IMR-90 (cell line): ENCODE measurements around the gene IFFO2. TPM values are rescaled to one million over a fixed set of nuclear protein-coding genes. Genes with fewer than 3 reads are reported as not detected.

Experiments
- ATAC-seq: fragments of 200-7000 bp; cut with Tn5 transposase; 2 replicates; pipeline ENCODE4 v1.9.1; 2020; ENCODE audit warnings: low read depth, mild to moderate bottlenecking, moderate library complexity
- BruUV-seq: library from RNA; stranded (reverse); fragments of 400-500 nt; replicated peaks from 2 replicates; lab custom pipeline; 2021; lab: Mats Ljungman, UMichigan
- CTCF ChIA-PET: fragments of 300-600 bp; formaldehyde crosslinking; extraction: SDS; loops from one replicate; lab custom pipeline; 2021; ENCODE audit warnings: antibody characterized with exemption; lab: Yijun Ruan, JAX
- POLR2A ChIA-PET: fragments of 300-600 bp; sonication (Branson Sonifier 250); formaldehyde crosslinking; loops from one replicate; lab custom pipeline; 2022; ENCODE audit warnings: antibody characterized with exemption; ENCODE audit not compliant: unreplicated experiment; lab: Charles Lee
- DNase-seq: peaks from one replicate; pipeline ENCODE4 v3.0.0; 2013
- H2AFZ ChIP-seq: replicated peaks from 2 replicates; pipeline ENCODE3; 2013; ENCODE audit warnings: low read length, mild to moderate bottlenecking; ENCODE audit not compliant: poor library complexity
- H2AK5ac ChIP-seq: 2 replicates; pipeline ENCODE4 v1.6.1; 2013; ENCODE audit warnings: low read depth, low read length, inconsistent platforms
- H2AK9ac ChIP-seq: replicated peaks from 2 replicates; pipeline ENCODE3; 2013; ENCODE audit warnings: mild to moderate bottlenecking, low read depth, low read length, moderate library complexity; ENCODE audit not compliant: poor library complexity
- H2BK120ac ChIP-seq: 2 replicates; pipeline ENCODE4 v1.6.1; 2013; ENCODE audit warnings: low read depth, low read length, inconsistent platforms
- H2BK15ac ChIP-seq: 3 replicates; pipeline ENCODE4 v1.6.1; 2013; ENCODE audit warnings: low read depth, low read length, inconsistent platforms
- H2BK20ac ChIP-seq: 2 replicates; pipeline ENCODE4 v1.6.1; 2013; ENCODE audit warnings: low read depth, mild to moderate bottlenecking, inconsistent platforms, low read length, moderate library complexity
- H2BK5ac ChIP-seq: 2 replicates; pipeline ENCODE4 v1.6.1; 2013; ENCODE audit warnings: mild to moderate bottlenecking, low read depth, low read length, inconsistent platforms; ENCODE audit not compliant: poor library complexity, severe bottlenecking
- H3K14ac ChIP-seq: replicated peaks from 2 replicates; pipeline ENCODE4 v1.6.1; 2013; ENCODE audit warnings: low read depth, low read length, inconsistent platforms
- H3K18ac ChIP-seq: 2 replicates; pipeline ENCODE4 v1.6.1; 2013; ENCODE audit warnings: low read depth, low read length, control low read depth
- H3K23ac ChIP-seq: 2 replicates; pipeline ENCODE4 v1.6.1; 2013; ENCODE audit warnings: low read depth, low read length, inconsistent platforms
- H3K27ac ChIP-seq: 2 replicates; pipeline ENCODE4 v1.5.1; 2013; ENCODE audit warnings: mild to moderate bottlenecking, control low read depth, low read length; ENCODE audit not compliant: insufficient read depth
- H3K27me3 ChIP-seq: 2 replicates; pipeline ENCODE4 v1.6.1; 2013; ENCODE audit warnings: low read length; ENCODE audit not compliant: control insufficient read depth, insufficient read depth
- H3K36me3 ChIP-seq: 2 replicates; pipeline ENCODE4 v1.6.1; 2013; ENCODE audit warnings: low read length, mixed read lengths; ENCODE audit not compliant: control insufficient read depth, insufficient read depth
- H3K4ac ChIP-seq: 2 replicates; pipeline ENCODE4 v1.6.1; 2013; ENCODE audit warnings: low read depth, low read length, inconsistent platforms
- H3K4me1 ChIP-seq: 2 replicates; pipeline ENCODE4 v1.6.1; 2013; ENCODE audit warnings: low read length, mixed read lengths; ENCODE audit not compliant: control insufficient read depth, insufficient read depth
- H3K4me2 ChIP-seq: 2 replicates; pipeline ENCODE4 v1.6.1; 2013; ENCODE audit warnings: low read depth, mild to moderate bottlenecking, control low read depth, low read length, moderate library complexity
- H3K4me3 ChIP-seq: 2 replicates; pipeline ENCODE4 v1.5.1; 2013; ENCODE audit warnings: low read depth, mild to moderate bottlenecking, control low read depth, low read length, moderate library complexity; ENCODE audit not compliant: insufficient read depth
- H3K56ac ChIP-seq: 2 replicates; pipeline ENCODE4 v1.6.1; 2013; ENCODE audit warnings: low read length, inconsistent platforms; ENCODE audit not compliant: insufficient read depth; ENCODE audit errors: extremely low read depth
- H3K79me1 ChIP-seq, 2 experiments: 2 replicates each; pipeline ENCODE4 v1.6.1; 2013; ENCODE audit warnings: low read length in 2 of 2, inconsistent platforms in 1 of 2, low read depth in 1 of 2
- H3K9ac ChIP-seq: 2 replicates; pipeline ENCODE4 v1.6.1; 2013; ENCODE audit warnings: low read depth, low read length, control low read depth
- H3K9me1 ChIP-seq: 2 replicates; pipeline ENCODE4 v1.6.1; 2013; ENCODE audit warnings: low read length, inconsistent platforms; ENCODE audit not compliant: insufficient read depth
- H3K9me3 ChIP-seq: 2 replicates; pipeline ENCODE4 v1.6.1; 2013; ENCODE audit warnings: low read length; ENCODE audit not compliant: control insufficient read depth, insufficient read depth
- H4K20me1 ChIP-seq: 2 replicates; pipeline ENCODE4 v1.6.1; 2013; ENCODE audit warnings: low read length, inconsistent platforms; ENCODE audit not compliant: insufficient read depth
- H4K5ac ChIP-seq: 2 replicates; pipeline ENCODE4 v1.6.1; 2013; ENCODE audit warnings: mild to moderate bottlenecking, low read depth, low read length, control low read depth
- H4K8ac ChIP-seq, 2 experiments: 2 replicates each; pipeline ENCODE4 v1.6.1; 2013; ENCODE audit warnings: low read depth in 2 of 2, low read length in 2 of 2, control low read depth in 1 of 2, inconsistent platforms in 1 of 2
- H4K91ac ChIP-seq: 2 replicates; pipeline ENCODE4 v1.6.1; 2013; ENCODE audit warnings: low read depth, low read length, inconsistent platforms; ENCODE audit not compliant: insufficient read depth
- BHLHE40 ChIP-seq: fragments of 150-350 bp; IDR thresholded peaks from 2 replicates; pipeline ENCODE4 v1.6.1; 2016; ENCODE audit warnings: mild to moderate bottlenecking, low read depth, low read length
- CEBPB ChIP-seq: IDR thresholded peaks from 2 replicates; pipeline ENCODE4 v1.6.1; 2012; ENCODE audit warnings: low read depth, low read length, improper control_type of control experiment
- CHD1 ChIP-seq: IDR thresholded peaks from 2 replicates; pipeline ENCODE4 v1.6.1; 2012; ENCODE audit warnings: low read depth, low read length, improper control_type of control experiment
- FOS ChIP-seq: fragments of 150-350 bp; IDR thresholded peaks from 2 replicates; pipeline ENCODE4 v1.6.1; 2016; ENCODE audit warnings: low read depth, low read length
- MAFK ChIP-seq: IDR thresholded peaks from 2 replicates; pipeline ENCODE4 v1.6.1; 2012; ENCODE audit warnings: low read depth, low read length, improper control_type of control experiment
- MAZ ChIP-seq: IDR thresholded peaks from 2 replicates; pipeline ENCODE4 v1.6.1; 2012; ENCODE audit warnings: low read depth, mild to moderate bottlenecking, low read length, improper control_type of control experiment, moderate library complexity, borderline replicate concordance
- MXI1 ChIP-seq: IDR thresholded peaks from 2 replicates; pipeline ENCODE4 v1.6.1; 2012; ENCODE audit warnings: low read depth, mild to moderate bottlenecking, low read length, moderate library complexity, borderline replicate concordance
- NFE2L2 ChIP-seq: fragments of 150-350 bp; IDR thresholded peaks from 2 replicates; pipeline ENCODE4 v1.6.1; 2016; ENCODE audit warnings: low read depth, mild to moderate bottlenecking, low read length
- POLR2A ChIP-seq: IDR thresholded peaks from 2 replicates; pipeline ENCODE4 v1.6.1; 2012; ENCODE audit warnings: mild to moderate bottlenecking, low read depth, low read length
- RAD21 ChIP-seq: IDR thresholded peaks from 2 replicates; pipeline ENCODE4 v1.6.1; 2012; ENCODE audit warnings: low read length, improper control_type of control experiment
- RCOR1 ChIP-seq: IDR thresholded peaks from 2 replicates; pipeline ENCODE4 v1.6.1; 2012; ENCODE audit warnings: mild to moderate bottlenecking, low read length, improper control_type of control experiment; ENCODE audit not compliant: insufficient replicate concordance
- RFX5 ChIP-seq: IDR thresholded peaks from 2 replicates; pipeline ENCODE4 v1.8.0; 2012; ENCODE audit warnings: low read depth, mild to moderate bottlenecking, low read length, moderate library complexity
- SMC3 ChIP-seq: fragments of 150-350 bp; IDR thresholded peaks from 2 replicates; pipeline ENCODE4 v1.6.1; 2016; ENCODE audit warnings: low read depth, mild to moderate bottlenecking, antibody characterized with exemption, low read length, moderate library complexity
- WGBS, 2 experiments: methylation state at CpG; one replicate each; pipeline versions ENCODE4 v1.1.5 to v1.1.7; 2013; ENCODE audit warnings: missing lambda C conversion rate in 2 of 2; ENCODE audit not compliant: insufficient read length in 1 of 2; ENCODE audit errors: extremely low coverage in 2 of 2; 5-methylcytosine and 5-hydroxymethylcytosine counted together
- dilution Hi-C: fragments of 300-500 bp; cut with HindIII; formaldehyde crosslinking; loops from one replicate; pipeline ENCODE4 v1.14.3; 2018; ENCODE audit warnings: low sequenced_read_pairs; ENCODE audit not compliant: unreplicated experiment
- in situ Hi-C: fragments of 300-500 bp; cut with MboI; formaldehyde crosslinking; loops from 3 replicates; pipeline ENCODE4 v1.14.3; 2019; ENCODE audit warnings: low sequenced_read_pairs, inconsistent platforms, mixed read lengths
- intact Hi-C: fragments of 100-400 bp; cut with micrococcal nuclease; formaldehyde crosslinking; loops from 2 replicates; pipeline ENCODE4 v1.10.0; 2022
- polyA plus RNA-seq, 3 experiments: library from polyadenylated mRNA; depleted of rRNA; stranded (reverse); fragments of >200 nt; gene quantifications; 2 replicates each; pipeline ENCODE4 v1.2.3, GENCODE V29; 2012; ENCODE audit warnings: low replicate concordance in 1 of 3
- total RNA-seq: library from RNA; depleted of rRNA; stranded (reverse); fragments of >200 nt; gene quantifications from 2 replicates; pipeline ENCODE4 v1.2.3, GENCODE V29; 2012
- TF ChIP-seq, protein P1 (sequence below): fragments of 150-350 bp; IDR thresholded peaks from 2 replicates; pipeline ENCODE4 v1.6.1; 2016; ENCODE audit warnings: low read depth, mild to moderate bottlenecking, low read length, moderate library complexity, borderline replicate concordance
- TF ChIP-seq, protein P2 (sequence below): fragments of 150-350 bp; IDR thresholded peaks from 2 replicates; pipeline ENCODE4 v1.6.1; 2017; ENCODE audit warnings: mild to moderate bottlenecking, antibody characterized with exemption, low read length, low read depth
- TF ChIP-seq, protein P3 (sequence below): conservative IDR thresholded peaks from 2 replicates; pipeline ENCODE4 v1.5.1; 2012; ENCODE audit warnings: mild to moderate bottlenecking, low read depth, low read length, improper control_type of control experiment

Gene IFFO2
- total and polyA plus RNA-seq, 2 of the 4 experiments (the other 2 are of a cell fraction), result 14.5 to 18.2 TPM

DNA sequence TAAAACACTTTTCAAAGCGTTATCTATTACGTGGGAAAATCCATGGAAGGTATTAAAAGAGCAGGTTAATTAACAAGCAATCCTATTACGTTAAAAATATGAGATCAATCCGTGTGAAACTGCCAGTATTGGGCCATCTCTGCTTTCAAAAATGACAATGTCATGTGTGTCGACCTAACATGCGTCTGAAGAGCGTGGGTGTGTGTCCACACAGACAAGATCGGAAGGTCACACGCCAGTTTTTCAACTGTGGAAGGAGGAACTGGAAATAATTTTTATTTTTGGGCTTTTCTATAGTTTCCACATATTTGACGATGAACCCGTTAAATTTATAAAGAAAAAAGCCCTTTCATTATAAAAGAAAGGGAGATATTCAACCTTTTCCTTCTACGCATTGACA lies 36.5 kb downstream of the IFFO2 start:
- H3K36me3 ChIP-seq, result peaks cover 9% of the 10 kb centered on the region
- no peak overlapping the region for H2BK120ac ChIP-seq
- no peak overlapping the region for H2BK20ac ChIP-seq
- no peak for TF ChIP-seq RCOR1
- no peak for TF ChIP-seq SMC3
- TF ChIP-seq, protein P1, sequence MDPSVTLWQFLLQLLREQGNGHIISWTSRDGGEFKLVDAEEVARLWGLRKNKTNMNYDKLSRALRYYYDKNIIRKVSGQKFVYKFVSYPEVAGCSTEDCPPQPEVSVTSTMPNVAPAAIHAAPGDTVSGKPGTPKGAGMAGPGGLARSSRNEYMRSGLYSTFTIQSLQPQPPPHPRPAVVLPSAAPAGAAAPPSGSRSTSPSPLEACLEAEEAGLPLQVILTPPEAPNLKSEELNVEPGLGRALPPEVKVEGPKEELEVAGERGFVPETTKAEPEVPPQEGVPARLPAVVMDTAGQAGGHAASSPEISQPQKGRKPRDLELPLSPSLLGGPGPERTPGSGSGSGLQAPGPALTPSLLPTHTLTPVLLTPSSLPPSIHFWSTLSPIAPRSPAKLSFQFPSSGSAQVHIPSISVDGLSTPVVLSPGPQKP, result no peak
- TF ChIP-seq RFX5, result no peak
- no peak for TF ChIP-seq CHD1
- no peak for TF ChIP-seq BHLHE40
- TF ChIP-seq MAZ, result no peak
- TF ChIP-seq, protein P2, sequence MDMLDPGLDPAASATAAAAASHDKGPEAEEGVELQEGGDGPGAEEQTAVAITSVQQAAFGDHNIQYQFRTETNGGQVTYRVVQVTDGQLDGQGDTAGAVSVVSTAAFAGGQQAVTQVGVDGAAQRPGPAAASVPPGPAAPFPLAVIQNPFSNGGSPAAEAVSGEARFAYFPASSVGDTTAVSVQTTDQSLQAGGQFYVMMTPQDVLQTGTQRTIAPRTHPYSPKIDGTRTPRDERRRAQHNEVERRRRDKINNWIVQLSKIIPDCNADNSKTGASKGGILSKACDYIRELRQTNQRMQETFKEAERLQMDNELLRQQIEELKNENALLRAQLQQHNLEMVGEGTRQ, result no peak
- no peak for TF ChIP-seq MXI1
- no peak for TF ChIP-seq NFE2L2
- TF ChIP-seq, protein P3, sequence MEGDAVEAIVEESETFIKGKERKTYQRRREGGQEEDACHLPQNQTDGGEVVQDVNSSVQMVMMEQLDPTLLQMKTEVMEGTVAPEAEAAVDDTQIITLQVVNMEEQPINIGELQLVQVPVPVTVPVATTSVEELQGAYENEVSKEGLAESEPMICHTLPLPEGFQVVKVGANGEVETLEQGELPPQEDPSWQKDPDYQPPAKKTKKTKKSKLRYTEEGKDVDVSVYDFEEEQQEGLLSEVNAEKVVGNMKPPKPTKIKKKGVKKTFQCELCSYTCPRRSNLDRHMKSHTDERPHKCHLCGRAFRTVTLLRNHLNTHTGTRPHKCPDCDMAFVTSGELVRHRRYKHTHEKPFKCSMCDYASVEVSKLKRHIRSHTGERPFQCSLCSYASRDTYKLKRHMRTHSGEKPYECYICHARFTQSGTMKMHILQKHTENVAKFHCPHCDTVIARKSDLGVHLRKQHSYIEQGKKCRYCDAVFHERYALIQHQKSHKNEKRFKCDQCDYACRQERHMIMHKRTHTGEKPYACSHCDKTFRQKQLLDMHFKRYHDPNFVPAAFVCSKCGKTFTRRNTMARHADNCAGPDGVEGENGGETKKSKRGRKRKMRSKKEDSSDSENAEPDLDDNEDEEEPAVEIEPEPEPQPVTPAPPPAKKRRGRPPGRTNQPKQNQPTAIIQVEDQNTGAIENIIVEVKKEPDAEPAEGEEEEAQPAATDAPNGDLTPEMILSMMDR, result no peak
- TF ChIP-seq RAD21, result no peak
- TF ChIP-seq CEBPB, result no peak
- TF ChIP-seq MAFK, result no peak
- TF ChIP-seq POLR2A, result no peak
- TF ChIP-seq FOS, result no peak
- no peak overlapping the region for H4K5ac ChIP-seq
- no peak overlapping the region for H3K23ac ChIP-seq
- H3K9me3 ChIP-seq, result no peaks in the 10 kb centered on the region
- no peaks in the 10 kb centered on the region for H3K27me3 ChIP-seq
- no peak overlapping the region for H3K18ac ChIP-seq
- no peak overlapping the region for H2BK5ac ChIP-seq
- intact Hi-C loops, result no loop called here
- H3K14ac ChIP-seq, result no peak overlapping the region
- no TSS peak for BruUV-seq
- no peak overlapping the region for H3K56ac ChIP-seq
- H3K4me2 ChIP-seq, result no peak overlapping the region
- no peak overlapping the region for H4K91ac ChIP-seq
- H4K20me1 ChIP-seq, result peaks cover 4% of the 10 kb centered on the region; the same call in 1 of the 2 replicates
- H4K8ac ChIP-seq, result no peak overlapping the region
- no peak overlapping the region for H2AK9ac ChIP-seq
- in situ Hi-C loops, result no loop called here
- no peak overlapping the region for H3K4me3 ChIP-seq
- H2AK5ac ChIP-seq, result no peak overlapping the region
- ATAC-seq (no peak), DNase-seq (no peak)
- 90% methylated on average over 2 of the region's 12 CpGs; no CpG with 5 or more reads in 1 of the 2 experiments for WGBS, 2 experiments
- H3K9me1 ChIP-seq, result peaks cover 8% of the 10 kb centered on the region; the same call in 1 of the 2 replicates
- peaks cover 27% of the 10 kb centered on the region for H3K4me1 ChIP-seq
- POLR2A ChIA-PET, result no interaction called here
- H2AFZ ChIP-seq, result no peak overlapping the region
- no peak overlapping the region for H2BK15ac ChIP-seq
- CTCF ChIA-PET, result no interaction called here
- H3K4ac ChIP-seq, result no peak overlapping the region
- H3K9ac ChIP-seq, result no peak overlapping the region
- dilution Hi-C loops, result no loop called here
- no peak overlapping the region for H3K27ac ChIP-seq
- H3K79me1 ChIP-seq, result peaks cover 26 to 80% of the 10 kb centered on the region in 2 experiments; a peak in 3 of 4 replicates
